ENCODE results near the gene RNF38. TPM values are rescaled to one million over a fixed set of nuclear protein-coding genes. Genes with fewer than 3 reads are reported as not detected.
"Not testable (repeated sequence)": the region's sequence is repeated elsewhere in the genome, so short reads cannot be mapped to it uniquely, and the experiment has no call there.

Gene RNF38
- total RNA-seq, 1 donor, result 14.7 TPM

GRCh38 chr9:36316611-36317317 lies 83.3 kb downstream of the RNF38 start:
- no peak for TF ChIP-seq CTCF (IDR thresholded peaks at IDR 0.05; ENCODE audit: insufficient read depth, low read depth, low read length)
- no peak for DNase-seq (ENCODE audit: low read depth)
- H3K4me3 ChIP-seq (ENCODE audit: low read depth, low read length), result no peak overlapping the region

- DNase-seq (ENCODE audit: low read depth), result no peak
- TF ChIP-seq CTCF (IDR thresholded peaks at IDR 0.05; ENCODE audit: insufficient read depth, low read depth, low read length), result no peak
- no peak overlapping the region for H3K4me3 ChIP-seq (ENCODE audit: low read depth, low read length)
Observed at GRCh38 chr9:36316049-36316448, 84.0 kb downstream of the RNF38 start.

- no peak for TF ChIP-seq CTCF (IDR thresholded peaks at IDR 0.05; ENCODE audit: insufficient read depth, low read depth, low read length)
- H3K4me3 ChIP-seq (ENCODE audit: low read depth, low read length), result no peak overlapping the region
- DNase-seq (ENCODE audit: low read depth), result no peak
Observed at GRCh38 chr9:36315283-36315682, 84.8 kb downstream of the RNF38 start.

- DNase-seq (ENCODE audit: low read depth), result no peak
- no peak overlapping the region for H3K4me3 ChIP-seq (ENCODE audit: low read depth, low read length)
- no peak for TF ChIP-seq CTCF (IDR thresholded peaks at IDR 0.05; ENCODE audit: insufficient read depth, low read depth, low read length)
Observed at GRCh38 chr9:36314740-36315139, 85.3 kb downstream of the RNF38 start.

GRCh38 chr9:36306471-36307306 lies 93.4 kb downstream of the RNF38 start:
- DNase-seq (ENCODE audit: low read depth), result peak; percentile 50
- no peak for TF ChIP-seq CTCF (IDR thresholded peaks at IDR 0.05; ENCODE audit: insufficient read depth, low read depth, low read length)
- H3K4me3 ChIP-seq (ENCODE audit: low read depth, low read length), result no peak overlapping the region

- DNase-seq (ENCODE audit: low read depth), result peak; percentile 69
- not testable (repeated sequence) for H3K4me3 ChIP-seq (ENCODE audit: low read depth, low read length)
Observed at GRCh38 chr9:36304366-36304765, 95.7 kb downstream of the RNF38 start.

GRCh38 chr9:36301227-36301626 lies 98.8 kb downstream of the RNF38 start:
- DNase-seq (ENCODE audit: low read depth), result no peak
- TF ChIP-seq CTCF (IDR thresholded peaks at IDR 0.05; ENCODE audit: insufficient read depth, low read depth, low read length), result no peak
- H3K4me3 ChIP-seq (ENCODE audit: low read depth, low read length), result no peak overlapping the region
